HS-27A (cell line): ENCODE data around the gene SKI.
"Not testable (repeated sequence)": the region's sequence is repeated elsewhere in the genome, so short reads cannot be mapped to it uniquely, and the experiment has no call there.

Experiments
- DNase-seq: peaks from one replicate; pipeline ENCODE4 v3.0.0-alpha.2; 2012; ENCODE audit warnings: low read depth, missing footprints

Gene SKI

GRCh38 chr1:2322581-2323211 lies 94.6 kb downstream of the SKI start:
- DNase-seq = no peak

- no peak for DNase-seq
Measured at GRCh38 chr1:2323451-2323974, 95.4 kb downstream of the SKI start.

- no peak for DNase-seq
Measured at GRCh38 chr1:2324553-2325366, 96.6 kb downstream of the SKI start.

- no peak for DNase-seq
Measured at GRCh38 chr1:2326524-2326923, 98.4 kb downstream of the SKI start.

DNA sequence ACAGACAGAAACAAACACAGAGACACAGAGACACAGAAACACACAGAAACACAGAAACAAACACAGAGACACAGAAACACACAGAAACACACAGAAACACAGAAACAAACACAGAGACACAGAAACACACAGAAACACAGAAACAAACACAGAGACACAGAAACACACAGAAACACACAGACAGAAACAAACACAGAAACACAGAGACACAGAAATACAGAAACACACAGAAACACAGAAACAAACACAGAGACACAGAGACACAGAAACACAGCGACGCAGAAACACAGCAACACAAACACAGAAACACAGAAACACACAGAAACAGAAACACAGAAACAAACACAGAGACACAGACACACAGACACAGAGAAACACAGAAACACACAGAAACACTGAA lies 99.0 kb downstream of the SKI start:
- DNase-seq = not testable (repeated sequence)

GRCh38 chr1:2327841-2328240 lies 99.7 kb downstream of the SKI start:
- DNase-seq = no peak

- DNase-seq = no peak
Measured at GRCh38 chr1:2328676-2329455, 100.7 kb downstream of the SKI start.

- no peak for DNase-seq
Measured at GRCh38 chr1:2330035-2330434, 101.9 kb downstream of the SKI start.

DNA sequence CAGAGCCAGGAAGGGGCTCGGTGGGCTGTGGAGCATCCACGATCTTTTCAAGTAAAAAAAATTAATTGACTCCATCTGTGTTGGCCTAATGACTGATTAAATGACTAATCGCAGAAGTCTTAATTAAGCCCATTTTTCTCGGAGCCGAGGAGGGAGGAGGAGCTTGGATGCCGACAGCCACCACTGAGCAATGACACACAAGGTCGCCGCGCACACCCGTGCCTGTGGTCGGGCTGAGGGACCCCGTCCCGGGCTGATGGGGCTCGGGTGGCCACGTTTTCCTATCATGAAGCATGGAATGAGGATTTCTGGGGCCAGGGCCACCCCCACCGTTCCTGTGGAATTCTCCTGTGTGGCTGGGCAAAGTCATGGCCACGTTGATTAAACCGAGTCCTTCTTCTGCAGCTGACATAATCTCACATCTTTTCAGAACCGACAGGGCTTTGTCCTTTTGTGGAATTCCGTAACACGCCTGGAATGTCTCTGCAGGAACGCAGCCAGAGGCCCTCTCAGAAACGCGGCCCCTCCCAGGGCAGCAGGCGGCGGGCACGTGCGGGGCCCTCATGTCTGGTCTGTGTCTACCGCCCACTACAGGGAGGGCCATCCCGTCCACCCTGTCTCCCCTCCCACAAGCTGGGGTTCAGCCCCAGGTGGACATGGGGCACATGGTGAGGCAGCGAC lies 102.5 kb downstream of the SKI start:
- peak; percentile 8 for DNase-seq

DNA sequence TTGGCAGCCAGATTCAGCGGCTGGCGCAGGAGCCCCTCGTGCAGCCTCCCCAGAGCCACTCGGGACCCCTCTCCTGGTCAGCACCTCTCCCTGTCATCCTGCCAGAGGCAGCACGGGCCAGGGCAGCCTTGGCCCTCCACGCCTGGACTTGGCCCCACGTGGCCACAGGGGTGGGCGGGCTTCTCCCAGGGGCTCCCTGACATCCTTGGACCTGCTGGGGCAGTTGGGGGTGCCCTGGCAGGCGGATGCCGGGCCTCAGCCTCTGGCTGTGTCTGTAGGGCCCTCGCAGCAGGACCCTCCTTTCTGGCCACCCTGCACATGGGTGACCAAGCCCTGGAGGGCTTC lies 103.1 kb downstream of the SKI start:
- DNase-seq = no peak

DNA sequence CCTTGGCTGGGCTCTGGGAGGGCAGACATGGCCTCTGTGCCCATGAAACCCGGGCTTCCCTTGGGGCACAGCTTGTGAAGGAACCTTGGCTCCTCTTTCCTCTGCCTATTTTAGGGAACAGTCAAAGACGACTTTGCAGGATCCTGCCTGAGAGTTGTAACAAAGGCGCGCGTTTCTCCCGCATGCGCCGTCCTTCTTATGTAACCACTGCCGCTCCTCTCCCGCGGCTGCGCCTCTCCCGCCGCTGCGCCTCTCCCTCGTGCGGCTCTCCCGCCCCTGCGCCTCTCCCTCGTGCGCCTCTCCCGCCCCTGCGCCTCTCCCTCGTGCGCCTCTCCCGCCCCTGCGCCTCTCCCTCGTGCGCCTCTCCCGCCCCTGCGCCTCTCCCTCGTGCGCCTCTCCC lies 103.5 kb downstream of the SKI start:
- not testable (repeated sequence) for DNase-seq

DNA sequence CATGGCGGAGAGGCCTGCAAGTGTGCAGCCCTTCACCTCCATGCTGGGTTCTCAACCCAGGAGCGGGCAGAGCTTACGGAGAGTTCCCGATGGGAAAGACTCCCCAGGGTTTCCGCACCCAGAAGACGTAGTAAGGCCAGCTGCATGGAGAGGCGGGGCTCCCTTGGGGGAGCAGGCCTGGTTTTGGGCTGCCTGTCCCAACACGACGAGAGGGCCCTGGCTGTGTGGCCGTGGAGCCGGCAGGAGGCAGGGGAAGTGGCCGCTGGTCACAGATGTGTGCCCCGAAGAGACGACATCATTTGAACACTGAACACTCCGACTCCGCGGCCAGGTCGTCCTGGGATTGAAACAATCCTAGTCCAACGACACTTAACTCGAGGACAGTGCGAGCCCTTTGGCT lies 106.2 kb downstream of the SKI start:
- DNase-seq = no peak

DNA sequence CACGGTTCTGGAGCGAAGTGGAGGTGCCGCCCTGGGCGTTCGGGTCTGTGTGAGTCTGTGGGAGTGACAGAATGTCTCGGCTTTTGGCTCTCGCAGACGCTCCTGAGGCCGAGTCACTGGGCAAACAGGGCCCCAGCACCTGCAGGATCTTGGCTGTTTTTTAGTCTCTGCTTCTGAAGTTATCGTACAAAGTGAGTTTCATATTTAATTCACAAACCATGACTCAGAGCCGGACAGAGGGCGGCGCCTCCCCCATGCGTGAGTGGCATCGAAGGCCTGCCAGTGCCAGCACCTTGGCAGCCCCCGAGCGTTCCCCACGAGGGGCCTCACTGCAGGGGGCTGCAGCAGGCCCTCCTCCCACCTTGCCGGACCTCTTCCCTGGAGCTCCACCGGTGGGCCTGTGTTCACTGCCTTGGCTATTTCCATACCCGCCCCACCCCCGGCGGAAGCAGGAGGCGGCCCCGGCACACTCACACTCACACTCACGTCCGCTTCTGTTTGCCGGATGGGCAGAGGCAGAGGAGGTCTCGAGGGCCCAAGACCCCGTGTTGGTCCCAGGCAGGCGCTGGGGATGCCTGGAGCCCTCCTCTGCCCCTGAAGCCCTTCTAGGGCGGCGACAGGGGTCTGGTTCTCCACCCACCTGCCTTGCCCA lies 106.9 kb downstream of the SKI start:
- no peak for DNase-seq

DNA sequence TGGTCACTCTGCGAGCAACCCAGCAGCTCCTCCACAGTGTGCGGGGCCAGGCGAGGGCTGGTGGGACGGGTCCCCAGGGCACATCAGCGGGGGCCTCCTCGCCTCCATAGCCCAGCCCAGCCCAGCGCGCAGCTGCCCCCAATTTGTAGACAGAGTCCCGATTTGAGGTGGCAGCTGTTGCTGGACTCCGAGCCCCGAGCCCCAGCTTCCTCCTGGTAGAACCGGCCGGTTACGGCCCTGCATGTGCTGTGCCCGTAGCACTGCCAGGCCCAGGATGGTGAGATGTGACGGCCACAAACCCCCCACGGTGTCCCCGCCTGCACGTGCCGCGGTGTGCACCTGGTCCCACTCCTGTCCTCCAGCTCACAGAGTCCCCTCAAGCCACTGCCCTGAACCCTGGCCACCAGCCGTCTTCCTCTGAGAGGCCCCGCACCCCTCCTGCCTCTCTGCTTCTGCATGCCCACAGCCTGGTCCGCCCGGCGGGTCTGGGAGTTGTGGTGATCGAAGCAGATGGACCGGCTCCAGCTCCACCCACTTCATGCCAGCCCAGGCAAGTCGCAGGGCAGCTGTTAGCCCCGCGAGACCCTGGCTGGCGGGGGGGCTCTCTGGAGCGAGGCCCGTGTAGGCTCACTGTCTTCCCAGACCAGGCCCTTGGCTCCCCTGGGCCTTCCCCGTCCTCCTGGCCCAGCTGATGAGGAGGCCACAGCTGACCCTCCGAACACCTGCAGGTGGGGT lies 107.8 kb downstream of the SKI start:
- DNase-seq = no peak

- no peak for DNase-seq
Measured at GRCh38 chr1:2336499-2336898, 108.4 kb downstream of the SKI start.

- no peak for DNase-seq
Measured at GRCh38 chr1:2337081-2337480, 109.0 kb downstream of the SKI start.

DNA sequence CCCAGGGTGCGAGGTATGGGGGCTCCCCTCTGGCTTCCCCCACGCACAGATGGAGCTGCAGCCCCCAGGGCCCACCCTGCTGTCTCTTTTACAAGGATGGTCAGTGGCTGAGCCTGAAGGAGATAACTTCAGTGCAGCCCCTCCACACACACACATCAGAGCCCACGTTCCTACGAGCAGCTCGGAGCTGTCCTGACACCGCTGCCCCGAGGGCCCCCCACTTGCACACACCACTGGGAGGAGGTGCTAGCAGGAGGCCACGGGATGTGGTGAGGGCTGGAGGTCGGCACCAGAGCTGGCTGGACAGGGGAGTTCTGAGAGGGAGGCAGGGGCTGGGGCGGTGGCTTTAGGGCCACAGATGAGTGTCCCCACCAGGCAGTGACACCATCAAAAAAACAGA lies 109.4 kb downstream of the SKI start:
- no peak for DNase-seq

DNA sequence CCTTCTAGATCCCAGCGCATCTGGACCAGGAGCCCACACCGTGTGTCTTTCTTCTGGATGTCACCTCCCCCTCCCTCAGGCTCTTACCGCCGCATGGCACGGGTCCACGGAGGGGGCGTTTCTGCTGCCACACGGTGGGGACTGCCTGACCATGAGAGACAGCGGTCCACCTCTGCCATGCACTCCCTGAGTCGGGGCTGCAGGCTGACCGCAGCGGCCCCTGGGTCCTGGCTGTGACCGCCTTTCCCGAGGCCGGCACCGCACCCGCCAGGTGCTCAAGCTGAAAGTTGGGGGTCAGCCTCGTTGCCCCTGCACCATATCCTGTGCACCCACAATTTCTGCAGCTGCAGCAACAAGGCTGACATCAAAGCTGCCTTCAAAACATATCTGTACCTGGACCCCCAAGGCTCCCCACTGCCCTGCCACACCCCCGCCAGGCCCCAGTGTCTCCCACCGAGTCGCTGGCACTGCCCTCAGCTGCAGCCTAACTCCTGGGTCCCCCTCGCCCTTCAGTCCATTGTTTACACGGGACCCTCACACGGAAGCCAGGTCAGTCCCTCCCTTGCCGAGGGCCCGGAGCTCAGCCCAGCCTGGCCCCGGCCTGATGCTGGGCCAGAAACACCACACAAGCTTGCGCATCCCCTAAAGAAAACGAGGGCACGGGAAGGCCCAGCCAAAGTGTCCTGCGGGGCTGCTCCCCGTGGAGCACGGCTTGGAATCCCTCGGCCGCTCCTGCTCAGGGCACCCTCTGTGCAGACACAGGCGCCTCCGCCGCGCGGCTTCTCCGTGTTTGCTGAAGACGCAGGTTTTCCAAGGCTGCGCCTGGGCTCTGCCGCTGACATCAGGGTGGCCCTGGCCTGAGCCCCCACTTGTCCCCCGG lies 111.3 kb downstream of the SKI start:
- no peak for DNase-seq

- no peak for DNase-seq
Measured at GRCh38 chr1:2340086-2340917, 112.2 kb downstream of the SKI start.
